Esophagus muscularis mucosa (tissue), 4 donors: ENCODE results near the gene NMNAT3. TPM values are rescaled to one million over a fixed set of nuclear protein-coding genes. Genes with fewer than 3 reads are reported as not detected.

Source experiments
- DNase-seq: peaks from one replicate; pipeline ENCODE4 v3.0.0-alpha.2; 2017; ENCODE audit errors: extremely low spot score
- H3K27ac ChIP-seq, 4 donors: fragments of 200-600 bp; sonication (generic); replicated peaks in 1 of 4; 1 replicate in 3 of 4; 2 replicates in 1 of 4; pipeline ENCODE4 v1.5.1; 2016 to 2019; ENCODE audit warnings: mild to moderate bottlenecking in 1 of 4
- H3K27me3 ChIP-seq, 4 donors: fragments of 200-600 bp; sonication (generic); one replicate each; pipeline versions ENCODE4 v1.5.1 to v1.6.0; 2016 to 2019
- H3K36me3 ChIP-seq, 4 donors: fragments of 200-600 bp; sonication (generic); one replicate each; pipeline ENCODE4 v1.5.1; 2016 to 2019
- H3K4me1 ChIP-seq, 4 donors: fragments of 200-600 bp; sonication (generic); one replicate each; pipeline ENCODE4 v1.5.1; 2016 to 2019
- H3K4me3 ChIP-seq, 4 donors: fragments of 200-600 bp; sonication (generic); 1 replicate in 2 of 4; 2 replicates in 2 of 4; pipeline ENCODE4 v1.5.1; 2016 to 2019; ENCODE audit warnings: mild to moderate bottlenecking in 4 of 4, moderate library complexity in 1 of 4
- H3K9me3 ChIP-seq, 4 donors: fragments of 200-600 bp; sonication (generic); 1 replicate in 3 of 4; 2 replicates in 1 of 4; pipeline ENCODE4 v1.5.1; 2016 to 2019
- CTCF ChIP-seq, 3 experiments: fragments of 200-600 bp in 2 of 3; fragments of 450-650 bp in 1 of 3; sonication (generic) in 2 of 3; IDR thresholded peaks; one replicate each; pipeline ENCODE4 v1.5.1; 2017 to 2019; ENCODE audit warnings: antibody characterized with exemption in 3 of 3, mild to moderate bottlenecking in 2 of 3, moderate library complexity in 1 of 3
- EP300 ChIP-seq: sonication (generic); formaldehyde crosslinking; IDR thresholded peaks from one replicate; pipeline ENCODE4 v1.6.1; 2017; ENCODE audit warnings: antibody characterized with exemption
- POLR2A ChIP-seq: fragments of 450-650 bp; IDR thresholded peaks from one replicate; pipeline ENCODE4 v1.6.1; 2017; ENCODE audit warnings: antibody characterized with exemption, moderate library complexity, mild to moderate bottlenecking, low read depth
- POLR2AphosphoS5 ChIP-seq, 2 donors: sonication (generic); formaldehyde crosslinking; IDR thresholded peaks; one replicate each; pipeline ENCODE4 v1.6.1; 2017; ENCODE audit warnings: antibody characterized with exemption in 2 of 2
- whole genome bisulfite sequencing: methylation state at CpG from one replicate; pipeline ENCODE4 v1.1.5; 2018; 5-methylcytosine and 5-hydroxymethylcytosine counted together
- intact Hi-C: fragments of 100-400 bp; cut with DNase I; formaldehyde crosslinking; loops from one replicate; pipeline ENCODE4 v1.15.1; 2023
- total RNA-seq, 4 donors: library from RNA; depleted of rRNA; stranded (reverse); fragments of >200 nt; gene quantifications; one replicate each; pipeline versions ENCODE4 v1.1.0 to v1.2.1, GENCODE V29; 2016

NMNAT3 gene
- total RNA-seq, 4 donors from 2014 or later = 10.7 to 15.6 (median 11.4) TPM

- Histone ChIP-seq H3K4me3 (no peak overlapping the region), H3K4me1 (no peaks in the 10 kb centered on the region), H3K36me3 (no peaks in the 10 kb centered on the region), H3K27ac (no peak overlapping the region), H3K27me3 (no peaks in the 10 kb centered on the region), H3K9me3 (no peaks in the 10 kb centered on the region)
- intact Hi-C loops = no loop called here
- DNase-seq = no peak
- TF ChIP-seq EP300 (no peak), POLR2AphosphoS5 (IDR thresholded peaks at IDR 0.05) (no peak), POLR2A (no peak), CTCF (IDR thresholded peaks at IDR 0.05) (no peak)
- 61% methylated on average over 6 of the region's 6 CpGs for WGBS
Observed at GRCh38 chr3:139695426-139696313, 17.9 kb upstream of the NMNAT3 start.

GRCh38 chr3:139695007-139695406, 17.2 kb upstream of the NMNAT3 start:
- no peak for DNase-seq
- Histone ChIP-seq H3K4me1 (no peaks in the 10 kb centered on the region), H3K27me3 (no peaks in the 10 kb centered on the region), H3K36me3 (no peaks in the 10 kb centered on the region), H3K9me3 (no peaks in the 10 kb centered on the region), H3K4me3 (no peak overlapping the region), H3K27ac (no peak overlapping the region)
- TF ChIP-seq CTCF (IDR thresholded peaks at IDR 0.05) (no peak), POLR2A (no peak), POLR2AphosphoS5 (IDR thresholded peaks at IDR 0.05) (no peak), EP300 (no peak)
- 60% methylated on average over 3 of the region's 3 CpGs for WGBS
- intact Hi-C loops = no loop called here

DNA sequence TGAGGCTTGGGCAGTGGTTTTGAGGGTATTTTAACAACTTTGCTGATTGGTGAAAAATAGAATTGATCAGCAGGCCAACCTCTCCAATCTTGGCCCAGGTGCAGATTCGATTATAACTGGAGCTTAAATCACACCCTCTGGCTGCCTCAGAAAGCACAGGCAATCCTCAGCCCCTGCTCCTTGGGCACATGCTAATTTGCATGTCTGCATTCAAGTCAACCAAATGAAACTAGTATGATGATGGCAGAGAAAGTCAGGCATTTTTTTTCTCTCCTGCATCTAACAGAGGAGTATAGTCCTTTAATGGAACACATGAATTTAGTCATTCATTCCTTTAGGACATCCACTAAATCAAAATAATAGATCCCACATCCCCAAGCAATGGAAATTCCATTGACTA, 16.8 kb upstream of the NMNAT3 start:
- no peaks in the 10 kb centered on the region for H3K4me1 ChIP-seq
- DNase-seq = no peak
- H3K36me3 ChIP-seq = no peaks in the 10 kb centered on the region
- H3K4me3 ChIP-seq = no peak overlapping the region
- intact Hi-C loops = no loop called here
- H3K27me3 ChIP-seq = no peaks in the 10 kb centered on the region
- 57% methylated on average over 1 of the region's 1 CpG for WGBS
- H3K27ac ChIP-seq = no peak overlapping the region
- TF ChIP-seq POLR2A (no peak), EP300 (no peak), CTCF (IDR thresholded peaks at IDR 0.05) (no peak), POLR2AphosphoS5 (IDR thresholded peaks at IDR 0.05) (no peak)
- no peaks in the 10 kb centered on the region for H3K9me3 ChIP-seq

GRCh38 chr3:139691619-139692018, 13.8 kb upstream of the NMNAT3 start:
- H3K4me1 ChIP-seq = no peaks in the 10 kb centered on the region
- no peak for DNase-seq
- no peak overlapping the region for H3K27ac ChIP-seq
- intact Hi-C loops = no loop called here
- H3K9me3 ChIP-seq = no peaks in the 10 kb centered on the region
- no peaks in the 10 kb centered on the region for H3K36me3 ChIP-seq
- TF ChIP-seq POLR2AphosphoS5 (IDR thresholded peaks at IDR 0.05) (no peak), CTCF (IDR thresholded peaks at IDR 0.05) (no peak), EP300 (no peak), POLR2A (no peak)
- no peak overlapping the region for H3K4me3 ChIP-seq
- H3K27me3 ChIP-seq = no peaks in the 10 kb centered on the region
